Left hindlimb (tissue), 1 donor: Measurements from ENCODE around the gene SACM1L.
"Not testable (repeated sequence)": the region's sequence is repeated elsewhere in the genome, so short reads cannot be mapped to it uniquely, and the experiment has no call there.

Source experiments
- DNase-seq: peaks from one replicate; pipeline ENCODE4 v3.0.0-alpha.2; 2018

The SACM1L gene

GRCh38 chr3:45695166-45695565, 6.0 kb downstream of the SACM1L start:
- not testable (repeated sequence) for DNase-seq

GRCh38 chr3:45700570-45701073, 11.4 kb downstream of the SACM1L start:
- DNase-seq: no peak

- no peak for DNase-seq
These were observed 12.1 kb downstream of the SACM1L start for GRCh38 chr3:45701172-45701867.

GRCh38 chr3:45704301-45704943, 15.2 kb downstream of the SACM1L start:
- DNase-seq: no peak

- DNase-seq: no peak
These were observed 16.9 kb downstream of the SACM1L start for GRCh38 chr3:45705839-45706808.

- DNase-seq: no peak
These were observed 22.7 kb downstream of the SACM1L start for GRCh38 chr3:45711931-45712330.

- no peak for DNase-seq
These were observed 23.4 kb downstream of the SACM1L start for GRCh38 chr3:45712434-45713110.

GRCh38 chr3:45715945-45716344, 26.7 kb downstream of the SACM1L start:
- DNase-seq: no peak

GRCh38 chr3:45716790-45717336, 27.7 kb downstream of the SACM1L start:
- DNase-seq: no peak

- DNase-seq: no peak
These were observed 30.7 kb downstream of the SACM1L start for GRCh38 chr3:45719655-45720487.

- DNase-seq: no peak
These were observed 35.7 kb downstream of the SACM1L start for GRCh38 chr3:45724911-45725310.

- DNase-seq: no peak
These were observed 40.4 kb downstream of the SACM1L start for GRCh38 chr3:45729614-45730013.

GRCh38 chr3:45730409-45731154, 41.4 kb downstream of the SACM1L start:
- no peak for DNase-seq

- no peak for DNase-seq
These were observed 47.5 kb downstream of the SACM1L start for GRCh38 chr3:45736707-45737106.

- DNase-seq: no peak
These were observed 48.0 kb downstream of the SACM1L start for GRCh38 chr3:45737234-45737633.

GRCh38 chr3:45739991-45740390, 50.8 kb downstream of the SACM1L start:
- no peak for DNase-seq

- no peak for DNase-seq
These were observed 52.1 kb downstream of the SACM1L start for GRCh38 chr3:45741247-45741646.

- DNase-seq: no peak
These were observed 52.7 kb downstream of the SACM1L start for GRCh38 chr3:45741742-45742460.

- no peak for DNase-seq
These were observed 53.4 kb downstream of the SACM1L start for GRCh38 chr3:45742461-45743089.
